A549 treated with AZD9567 at 1 μM for 4 hours (cell line): ENCODE results near the gene PGBD1. TPM values are rescaled to one million over a fixed set of nuclear protein-coding genes. Genes with fewer than 3 reads are reported as not detected.

Experiments used
- total RNA-seq: library from RNA; stranded (reverse); fragments of 200-300 nt; extraction: Qiagen RNA extraction; gene quantifications from 5 replicates; pipeline ENCODE4 v1.2.3, GENCODE V29; 2022; ENCODE audit not compliant: insufficient read depth

Gene PGBD1, protein sequence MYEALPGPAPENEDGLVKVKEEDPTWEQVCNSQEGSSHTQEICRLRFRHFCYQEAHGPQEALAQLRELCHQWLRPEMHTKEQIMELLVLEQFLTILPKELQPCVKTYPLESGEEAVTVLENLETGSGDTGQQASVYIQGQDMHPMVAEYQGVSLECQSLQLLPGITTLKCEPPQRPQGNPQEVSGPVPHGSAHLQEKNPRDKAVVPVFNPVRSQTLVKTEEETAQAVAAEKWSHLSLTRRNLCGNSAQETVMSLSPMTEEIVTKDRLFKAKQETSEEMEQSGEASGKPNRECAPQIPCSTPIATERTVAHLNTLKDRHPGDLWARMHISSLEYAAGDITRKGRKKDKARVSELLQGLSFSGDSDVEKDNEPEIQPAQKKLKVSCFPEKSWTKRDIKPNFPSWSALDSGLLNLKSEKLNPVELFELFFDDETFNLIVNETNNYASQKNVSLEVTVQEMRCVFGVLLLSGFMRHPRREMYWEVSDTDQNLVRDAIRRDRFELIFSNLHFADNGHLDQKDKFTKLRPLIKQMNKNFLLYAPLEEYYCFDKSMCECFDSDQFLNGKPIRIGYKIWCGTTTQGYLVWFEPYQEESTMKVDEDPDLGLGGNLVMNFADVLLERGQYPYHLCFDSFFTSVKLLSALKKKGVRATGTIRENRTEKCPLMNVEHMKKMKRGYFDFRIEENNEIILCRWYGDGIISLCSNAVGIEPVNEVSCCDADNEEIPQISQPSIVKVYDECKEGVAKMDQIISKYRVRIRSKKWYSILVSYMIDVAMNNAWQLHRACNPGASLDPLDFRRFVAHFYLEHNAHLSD
- 4.5 to 6.3 TPM (median 5.6 TPM) in 5 replicates for total RNA-seq

GRCh38 chr6:28281288-28282064 is at the start of gene PGBD1:
Gene PGBD1 (plus strand): TSS chr6:28281572. CDS start chr6:28283814, 2,242 bp downstream.

GRCh38 chr6:28252009-28252975 is 29.1 kb upstream of the PGBD1 start, which contains the start of gene ZKSCAN4:
Gene ZKSCAN4 (minus strand): TSS chr6:28252269. CDS start chr6:28251980, 289 bp downstream.

GRCh38 chr6:28258877-28259777 is 22.2 kb upstream of the PGBD1 start, which contains the start of gene NKAPL:
Gene NKAPL (plus strand): TSS chr6:28259297. CDS start chr6:28259372, 75 bp downstream.

DNA sequence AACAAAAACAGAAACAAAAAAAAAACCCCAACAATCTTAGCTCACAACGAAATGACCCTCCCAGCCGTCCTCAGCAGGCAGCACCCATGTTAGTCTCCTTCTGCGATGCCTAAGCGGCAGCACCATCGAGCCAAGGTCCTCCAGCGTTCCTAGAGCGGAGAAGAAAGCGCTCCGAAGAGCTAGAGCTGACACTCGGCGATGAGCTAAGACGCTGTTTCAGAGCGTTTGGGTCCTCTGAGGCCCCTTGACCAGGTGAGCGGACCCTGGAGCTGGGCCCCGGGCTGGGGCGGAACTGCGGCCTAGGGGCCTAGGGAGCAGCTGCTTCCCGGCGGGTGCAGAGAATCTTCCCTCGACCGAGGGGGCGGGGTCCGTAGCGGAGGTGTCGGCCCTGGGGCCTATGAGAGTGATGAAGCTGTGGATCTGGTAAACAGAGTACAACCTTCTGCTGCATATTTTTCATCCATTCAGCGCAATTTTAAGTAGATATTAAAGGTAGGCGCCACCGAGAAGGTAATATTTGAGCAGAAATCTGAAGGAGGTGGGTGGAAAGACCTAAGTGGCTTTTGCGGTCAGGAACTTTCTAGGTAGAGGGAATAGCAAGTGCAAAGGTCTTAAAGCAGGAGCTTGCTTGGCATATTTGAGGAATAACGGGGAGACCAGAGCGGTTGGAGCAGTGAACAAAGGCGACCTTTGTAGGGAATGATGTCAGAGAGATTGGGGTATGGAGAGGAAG is 14.2 kb upstream of the PGBD1 start, which contains the start of gene ZSCAN26:
TSS of gene ZSCAN26 (plus strand) at position 182 of the 733 bp plus-strand sequence. CDS start 4,777 bp downstream, outside the sequence.

GRCh38 chr6:28335564-28336283 is 54.4 kb downstream of the PGBD1 start, which contains the start of gene ZSCAN31:
Gene ZSCAN31 (minus strand): TSS chr6:28336148. CDS start chr6:28329683, 6,465 bp downstream.

GRCh38 chr6:28349892-28350737 is 68.7 kb downstream of the PGBD1 start, which contains the start of gene ZKSCAN3:
Gene ZKSCAN3 (plus strand): TSS chr6:28349947. CDS start chr6:28359587, 9,640 bp downstream.

Other genes starting within 250 kb of the PGBD1 start
- 0.61 to 0.89 TPM (median 0.70 TPM) in 4 of 5 replicates, not detected in the other for gene ZNF165, start 201.0 kb upstream of the PGBD1 start, total RNA-seq
- 4.1 to 5.4 TPM (median 4.5 TPM) in 5 replicates for gene ZSCAN16, start 157.0 kb upstream of the PGBD1 start, total RNA-seq
- 3.6 to 6.0 TPM (median 5.5 TPM) in 5 replicates for gene ZKSCAN8, start 139.7 kb upstream of the PGBD1 start, total RNA-seq
- gene ZSCAN9, start 56.3 kb upstream of the PGBD1 start, total RNA-seq = 5.7 to 11.4 TPM (median 7.5 TPM) in 5 replicates
- gene ZKSCAN4, start 29.3 kb upstream of the PGBD1 start, total RNA-seq = 2.3 to 3.6 TPM (median 2.4 TPM) in 5 replicates
- gene NKAPL, start 22.3 kb upstream of the PGBD1 start, total RNA-seq = not detected in 5 replicates
- gene ZSCAN26, start 14.4 kb upstream of the PGBD1 start, total RNA-seq = 4.2 to 13.2 TPM (median 4.8 TPM) in 5 replicates
- gene ZSCAN31, start 54.6 kb downstream of the PGBD1 start, total RNA-seq = 1.4 to 2.0 TPM (median 1.7 TPM) in 4 of 5 replicates, not detected in the other
- 1.5 to 3.3 TPM (median 1.6 TPM) in 5 replicates for gene ZKSCAN3, start 68.4 kb downstream of the PGBD1 start, total RNA-seq
- 1.2 to 1.8 TPM (median 1.7 TPM) in 5 replicates for gene ZSCAN12, start 118.2 kb downstream of the PGBD1 start, total RNA-seq
- not detected in 5 replicates for gene ZSCAN23, start 161.9 kb downstream of the PGBD1 start, total RNA-seq
- not detected in 5 replicates for gene GPX6, start 234.2 kb downstream of the PGBD1 start, total RNA-seq
- gene GPX5, start 244.3 kb downstream of the PGBD1 start, total RNA-seq = not detected in 5 replicates